A549 (cell line): ENCODE measurements around the gene SLC6A3. TPM values are rescaled to one million over a fixed set of nuclear protein-coding genes. Genes with fewer than 3 reads are reported as not detected.

Experiments
- ATAC-seq, 2 experiments: fragments of 200-7000 bp in 1 of 2; fragments of >200 bp in 1 of 2; cut with Nextera tagmentation in 1 of 2; cut with Tn5 transposase in 1 of 2; 3 replicates each; pipeline versions ENCODE4 v1.8.0 to v1.9.1; 2018 to 2020; ENCODE audit warnings: mild to moderate bottlenecking in 1 of 2, moderate library complexity in 1 of 2
- CTCF ChIA-PET: fragments of 300-600 bp; sonication (Branson Sonifier 250); formaldehyde crosslinking; extraction: SDS; loops from one replicate; lab custom pipeline; 2021; ENCODE audit warnings: antibody characterized with exemption, inconsistent platforms; lab: Yijun Ruan, JAX
- POLR2A ChIA-PET: fragments of 350-600 bp; formaldehyde crosslinking; extraction: SDS; loops from one replicate; lab custom pipeline; 2021; ENCODE audit warnings: antibody characterized with exemption, inconsistent platforms; lab: Yijun Ruan, JAX
- DNase-seq, 2 experiments: peaks; one replicate each; pipeline versions ENCODE4 v3.0.0 to v3.0.0-alpha.2; 2011 to 2016; ENCODE audit warnings: low read depth in 1 of 2, low spot score in 1 of 2
- FAIRE-seq: peaks from 2 replicates; lab custom pipeline; 2011; peaks lifted over from hg19 to GRCh38; lab: Jason Lieb, UNC
- H3K27ac ChIP-seq, 2 experiments: fragments of >200 bp; sonication (Bioruptor Twin); formaldehyde crosslinking; 3 replicates each; pipeline ENCODE4 v1.5.1; 2016 to 2017
- H3K4me1 ChIP-seq: fragments of >200 bp; sonication (Bioruptor Twin); formaldehyde crosslinking; 3 replicates; pipeline ENCODE4 v1.6.1; 2016
- H3K4me2 ChIP-seq: fragments of >200 bp; sonication (Bioruptor Twin); formaldehyde crosslinking; 3 replicates; pipeline ENCODE4 v1.6.1; 2016
- H3K4me3 ChIP-seq: fragments of >200 bp; sonication (Bioruptor Twin); formaldehyde crosslinking; 3 replicates; pipeline ENCODE4 v1.5.1; 2016
- H3K9me3 ChIP-seq: fragments of >200 bp; sonication (Bioruptor Twin); formaldehyde crosslinking; 3 replicates; pipeline ENCODE4 v1.6.1; 2016
- BCL3 ChIP-seq: fragments of >200 bp; sonication (Bioruptor Twin); formaldehyde crosslinking; IDR thresholded peaks from 3 replicates; pipeline ENCODE4 v1.6.1; 2016
- BHLHE40 ChIP-seq: IDR thresholded peaks from 2 replicates; pipeline ENCODE4 v1.6.1; 2012; ENCODE audit warnings: low read depth, low read length, inconsistent platforms
- CBX2 ChIP-seq: fragments of 200-600 bp; sonication (generic); IDR thresholded peaks from 2 replicates; pipeline ENCODE4 v1.6.1; 2016; ENCODE audit warnings: low read depth, mild to moderate bottlenecking, borderline replicate concordance
- CBX8 ChIP-seq: fragments of 200-600 bp; sonication (generic); IDR thresholded peaks from 2 replicates; pipeline ENCODE4 v1.6.1; 2016
- CEBPB ChIP-seq, 2 experiments: fragments of >200 bp in 1 of 2; sonication (Bioruptor Twin) in 1 of 2; formaldehyde crosslinking in 1 of 2; IDR thresholded peaks; 2 replicates each; pipeline ENCODE4 v1.6.1; 2012 to 2016
- CHD4 ChIP-seq: fragments of 200-600 bp; sonication (generic); IDR thresholded peaks from 2 replicates; pipeline ENCODE4 v1.6.1; 2016; ENCODE audit warnings: antibody characterized with exemption, mild to moderate bottlenecking, borderline replicate concordance
- E2F6 ChIP-seq: IDR thresholded peaks from 2 replicates; pipeline ENCODE4 v1.6.1; 2012; ENCODE audit warnings: low read depth, borderline replicate concordance
- ELK1 ChIP-seq: fragments of 150-350 bp; IDR thresholded peaks from 2 replicates; pipeline ENCODE4 v1.6.1; 2014; ENCODE audit warnings: low read depth, mild to moderate bottlenecking, low read length
- EP300 ChIP-seq, 2 experiments: fragments of >200 bp; sonication (Bioruptor Twin); formaldehyde crosslinking; IDR thresholded peaks; 2 replicates in 1 of 2; 3 replicates in 1 of 2; pipeline ENCODE4 v1.6.1; 2016 to 2017
- ESRRA ChIP-seq: fragments of 150-350 bp; IDR thresholded peaks from 2 replicates; pipeline ENCODE4 v1.6.1; 2014; ENCODE audit warnings: mild to moderate bottlenecking, low read length, borderline replicate concordance
- FOXS1 ChIP-seq: fragments of 250-450 bp; sonication (Bioruptor Pico); IDR thresholded peaks from 2 replicates; pipeline ENCODE4 v1.5.0; 2020; ENCODE audit warnings: mild to moderate bottlenecking, moderate library complexity
- HEYL ChIP-seq: fragments of 250-450 bp; sonication (Bioruptor Pico); IDR thresholded peaks from 2 replicates; pipeline ENCODE4 v1.8.0; 2021; ENCODE audit warnings: mild to moderate bottlenecking, moderate library complexity
- HOXB13 ChIP-seq: fragments of 250-450 bp; sonication (Bioruptor Pico); IDR thresholded peaks from 2 replicates; pipeline ENCODE4 v1.5.0; 2020; ENCODE audit warnings: low read depth, mild to moderate bottlenecking, moderate library complexity
- HOXB5 ChIP-seq: fragments of 250-450 bp; sonication (Bioruptor Pico); IDR thresholded peaks from 2 replicates; pipeline ENCODE4 v1.5.0; 2020; ENCODE audit warnings: mild to moderate bottlenecking, moderate library complexity
- JUN ChIP-seq, 2 experiments: fragments of >200 bp; sonication (Bioruptor Twin); formaldehyde crosslinking; IDR thresholded peaks; 2 replicates in 1 of 2; 3 replicates in 1 of 2; pipeline ENCODE4 v1.6.1; 2016 to 2017
- KDM1A ChIP-seq: fragments of 200-600 bp; sonication (generic); IDR thresholded peaks from 2 replicates; pipeline ENCODE4 v1.6.1; 2016; ENCODE audit warnings: low read depth, mild to moderate bottlenecking
- KDM5A ChIP-seq: fragments of 200-600 bp; sonication (generic); IDR thresholded peaks from 2 replicates; pipeline ENCODE4 v1.6.1; 2016; ENCODE audit warnings: antibody characterized with exemption, mild to moderate bottlenecking
- MAFK ChIP-seq: fragments of 450-650 bp; IDR thresholded peaks from 2 replicates; pipeline ENCODE4 v1.6.1; 2014; ENCODE audit not compliant: partially characterized antibody
- MAX ChIP-seq: IDR thresholded peaks from 2 replicates; pipeline ENCODE4 v1.6.1; 2012
- NPAS2 ChIP-seq: fragments of 250-450 bp; sonication (Bioruptor Pico); IDR thresholded peaks from 2 replicates; pipeline ENCODE4 v1.8.0; 2022; ENCODE audit warnings: mild to moderate bottlenecking, moderate library complexity, borderline replicate concordance
- NR3C1 ChIP-seq: fragments of >200 bp; sonication (Bioruptor Twin); formaldehyde crosslinking; IDR thresholded peaks from 3 replicates; pipeline ENCODE4 v1.6.1; 2017
- PHF8 ChIP-seq: fragments of 200-600 bp; sonication (generic); IDR thresholded peaks from 2 replicates; pipeline ENCODE4 v1.6.1; 2016; ENCODE audit warnings: low read depth, mild to moderate bottlenecking, antibody characterized with exemption, moderate library complexity, borderline replicate concordance
- POLR2A ChIP-seq: IDR thresholded peaks from 2 replicates; pipeline ENCODE4 v1.6.1; 2012; ENCODE audit warnings: mild to moderate bottlenecking, low read length
- RARB ChIP-seq: fragments of 250-450 bp; sonication (Bioruptor Pico); IDR thresholded peaks from 2 replicates; pipeline ENCODE4 v1.8.0; 2021; ENCODE audit warnings: mild to moderate bottlenecking, moderate library complexity
- SMC3 ChIP-seq: fragments of >200 bp; sonication (Bioruptor Twin); formaldehyde crosslinking; IDR thresholded peaks from 3 replicates; pipeline ENCODE4 v1.6.1; 2018; ENCODE audit warnings: inconsistent platforms
- TFCP2L1 ChIP-seq: fragments of 250-450 bp; sonication (Bioruptor Pico); IDR thresholded peaks from 2 replicates; pipeline ENCODE4 v1.5.0; 2021; ENCODE audit warnings: mild to moderate bottlenecking
- USF2 ChIP-seq: fragments of 450-650 bp; IDR thresholded peaks from 2 replicates; pipeline ENCODE4 v1.6.1; 2014; ENCODE audit warnings: antibody characterized with exemption
- WGBS: methylation state at CpG from one replicate; pipeline ENCODE4 v1.1.6; 2017; ENCODE audit errors: missing lambda C conversion rate; 5-methylcytosine and 5-hydroxymethylcytosine counted together
- polyA plus RNA-seq, 4 experiments: library from polyadenylated mRNA; depleted of rRNA in 3 of 4; stranded (reverse); fragments of >200 nt; fragmentation: RNase III in 1 of 4; extraction: RNeasy Plus Mini Kit Qiagen cat#74134 plus additional on column Dnase treatment in 1 of 4; gene quantifications; 2 replicates in 3 of 4; 3 replicates in 1 of 4; pipeline ENCODE4 v1.2.3, GENCODE V29; 2011 to 2017
- TF ChIP-seq, protein P1 (sequence below): fragments of 250-450 bp; sonication (Bioruptor Pico); IDR thresholded peaks from 2 replicates; pipeline ENCODE4 v1.5.0; 2021; ENCODE audit warnings: mild to moderate bottlenecking, moderate library complexity, borderline replicate concordance

The SLC6A3 gene
- polyA plus RNA-seq, 2 of the 4 experiments (the other 2 are of a cell fraction) = 0.05 to 0.06 TPM

DNA sequence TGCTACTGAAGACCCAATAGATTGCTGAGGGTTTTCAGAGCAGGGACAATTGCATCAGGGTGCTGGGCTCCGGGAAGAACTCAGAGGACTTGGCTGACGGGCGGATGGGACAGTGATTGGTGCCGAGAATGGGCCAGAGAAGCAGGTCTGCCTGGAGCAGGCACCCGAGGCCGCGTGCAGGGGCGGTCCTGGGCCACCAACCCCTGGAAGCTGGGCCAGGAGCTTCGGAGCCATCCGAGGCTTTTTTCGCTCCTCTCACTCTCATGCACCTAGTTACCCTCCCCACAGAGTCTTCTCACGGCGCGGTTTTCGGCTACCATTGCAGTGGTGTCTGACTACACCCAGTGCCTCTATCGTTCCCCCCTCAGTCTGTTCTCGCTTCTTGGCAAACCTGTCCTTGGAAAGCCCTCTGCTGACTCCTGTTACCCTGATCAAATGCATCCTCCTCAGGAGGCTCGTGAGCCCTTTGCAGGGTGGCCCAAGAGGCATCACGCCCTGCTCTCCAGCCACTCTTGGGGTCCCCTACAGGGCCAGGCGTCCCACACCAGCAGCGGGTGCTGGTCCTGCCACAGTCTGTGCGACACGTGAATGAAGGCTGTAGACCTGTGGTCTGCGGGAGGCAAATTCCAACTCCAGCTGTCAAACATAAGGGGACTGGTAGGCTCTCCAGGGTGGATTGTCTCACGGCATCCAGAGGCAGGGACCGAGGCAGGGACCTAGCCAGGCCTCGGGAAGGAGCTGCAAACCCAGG, 99.2 kb downstream of the SLC6A3 start:
- no peaks in the 10 kb centered on the region for H3K9me3 ChIP-seq
- H3K27ac ChIP-seq = peak overlapping the region; percentile 89 to 93
- CTCF ChIA-PET = interaction anchor here (1.1 to 2.8 kb wide), 3 partner anchors 172 to 299 kb away, joined by 3 to 10 read pairs (median 5); no protein-coding TSS in a partner anchor
- no peak for ATAC-seq
- 77% methylated on average over 26 of the region's 27 CpGs for whole genome bisulfite sequencing
- peak overlapping the region; percentile 97 for H3K4me2 ChIP-seq
- POLR2A ChIA-PET = interaction anchor here (0.6 to 1.5 kb wide), 3 partner anchors 9 to 78 kb away, joined by 3 to 7 read pairs (median 3); no protein-coding TSS in a partner anchor
- no peak for TF ChIP-seq HEYL (CRISPR knock-in tag)
- TF ChIP-seq POLR2A = 0 out of 2 replicates have a peak, but pooled peaks have one; percentile 3
- no peak for TF ChIP-seq HOXB5
- DNase-seq = no peak
- FAIRE-seq = no peak
- H3K4me1 ChIP-seq = peaks cover 19% of the 10 kb centered on the region
- peak overlapping the region; percentile 92 for H3K4me3 ChIP-seq

DNA sequence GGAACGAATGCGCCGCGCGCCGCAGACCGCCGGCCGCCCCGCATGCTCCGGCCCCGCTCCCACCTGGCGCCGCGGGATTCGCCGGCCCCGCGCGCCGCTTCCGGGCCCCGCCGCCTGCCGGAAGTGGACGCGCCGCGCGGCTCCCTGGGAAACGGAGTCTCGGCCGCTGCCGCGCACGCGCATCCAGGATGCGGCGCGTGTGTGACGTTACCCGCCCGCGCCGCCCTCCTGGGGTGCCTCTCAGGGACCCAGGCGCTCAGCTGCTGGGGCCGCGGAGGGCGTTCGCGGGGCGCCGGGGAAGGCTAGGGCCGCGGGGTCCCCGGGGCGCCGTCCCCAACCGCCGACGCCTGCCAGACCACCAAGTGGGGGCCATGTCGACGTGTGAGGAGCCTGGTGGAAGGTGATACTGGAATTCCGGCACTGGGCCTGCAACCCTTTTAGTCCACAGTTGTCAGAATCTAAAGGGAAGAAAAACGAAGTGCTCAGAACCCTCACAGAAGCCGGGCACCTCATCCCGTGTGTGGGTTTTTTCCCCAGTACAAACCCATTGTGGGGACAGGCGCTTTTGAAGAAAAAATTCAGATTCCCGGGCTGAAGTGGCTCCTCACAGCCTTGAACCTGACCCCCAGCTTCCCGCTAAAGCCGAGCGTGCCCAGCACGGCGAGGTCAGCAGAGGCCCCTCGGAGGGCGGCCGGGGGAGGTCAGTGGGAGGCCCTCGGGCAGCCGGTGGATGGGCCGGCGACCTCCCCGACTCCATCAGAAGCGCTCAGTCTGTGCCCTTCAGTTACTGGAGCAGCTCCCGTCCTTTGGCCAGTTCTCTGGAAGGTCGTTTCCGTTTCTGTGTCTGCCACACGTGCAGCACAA, 100.0 kb downstream of the SLC6A3 start, which contains the start of gene CLPTM1L:
Gene CLPTM1L, minus strand, starts transcription at position 125 of the 864 bp plus-strand sequence. CDS start 258 bp downstream, outside the sequence.
- Histone ChIP-seq H3K4me3 (peak within 1 kb of the TSS; percentile 92), H3K9me3 (no peaks in the 10 kb centered on the region), H3K4me2 (peak within 1 kb of the TSS; percentile 98), H3K4me1 (peaks cover 19% of the 10 kb centered on the region), H3K27ac (peak within 1 kb of the TSS; percentile 89 to 93)
- DNase-seq (peak; percentile 86 to 95), FAIRE-seq (no peak), ATAC-seq (peak; percentile 88 to 93)
- POLR2A ChIA-PET = interaction anchor here (0.6 to 1.5 kb wide), 4 partner anchors 9 to 77 kb away, joined by 3 to 7 read pairs (median 3); no protein-coding TSS in a partner anchor
- under 1% methylated on average over 25 of the region's 87 CpGs for WGBS
- CTCF ChIA-PET = interaction anchor here (1.1 to 2.8 kb wide), 4 partner anchors 13 to 300 kb away, joined by 3 to 10 read pairs (median 5); no protein-coding TSS in a partner anchor
- no peak for TF ChIP-seq HOXB13 (CRISPR knock-in tag)
- TF ChIP-seq CEBPB (IDR thresholded peaks at IDR 0.05) = no peak
- TF ChIP-seq PHF8 = peak; percentile 98; the same call in 1 of the 2 replicates
- TF ChIP-seq RARB = no peak
- no peak for TF ChIP-seq ESRRA
- no peak for TF ChIP-seq BHLHE40
- no peak for TF ChIP-seq CHD4
- TF ChIP-seq MAFK = no peak
- TF ChIP-seq, protein P1, sequence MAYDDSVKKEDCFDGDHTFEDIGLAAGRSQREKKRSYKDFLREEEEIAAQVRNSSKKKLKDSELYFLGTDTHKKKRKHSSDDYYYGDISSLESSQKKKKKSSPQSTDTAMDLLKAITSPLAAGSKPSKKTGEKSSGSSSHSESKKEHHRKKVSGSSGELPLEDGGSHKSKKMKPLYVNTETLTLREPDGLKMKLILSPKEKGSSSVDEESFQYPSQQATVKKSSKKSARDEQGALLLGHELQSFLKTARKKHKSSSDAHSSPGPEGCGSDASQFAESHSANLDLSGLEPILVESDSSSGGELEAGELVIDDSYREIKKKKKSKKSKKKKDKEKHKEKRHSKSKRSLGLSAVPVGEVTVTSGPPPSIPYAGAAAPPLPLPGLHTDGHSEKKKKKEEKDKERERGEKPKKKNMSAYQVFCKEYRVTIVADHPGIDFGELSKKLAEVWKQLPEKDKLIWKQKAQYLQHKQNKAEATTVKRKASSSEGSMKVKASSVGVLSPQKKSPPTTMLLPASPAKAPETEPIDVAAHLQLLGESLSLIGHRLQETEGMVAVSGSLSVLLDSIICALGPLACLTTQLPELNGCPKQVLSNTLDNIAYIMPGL (CRISPR knock-in tag) = no peak
- TF ChIP-seq CBX2 = no peak
- TF ChIP-seq MAX = peak; percentile 51
- TF ChIP-seq BCL3 = peak; percentile 57; the same call in 1 of the 3 replicates
- no peak for TF ChIP-seq E2F6
- no peak for TF ChIP-seq SMC3
- TF ChIP-seq NPAS2 (CRISPR knock-in tag) = no peak
- TF ChIP-seq FOXS1 (CRISPR knock-in tag) = no peak
- TF ChIP-seq ELK1 = 0 out of 2 replicates have a peak, but pooled peaks have one; percentile 61
- no peak for TF ChIP-seq USF2
- TF ChIP-seq KDM1A = no peak
- TF ChIP-seq POLR2A = peak; percentile 73
- TF ChIP-seq HOXB5 = no peak
- TF ChIP-seq NR3C1 = no peak
- TF ChIP-seq KDM5A = peak; percentile 88
- TF ChIP-seq EP300 (IDR thresholded peaks at IDR 0.05) = no peak
- TF ChIP-seq CBX8 = no peak
- peak; percentile 65 to 82; a peak in 3 of 5 replicates for TF ChIP-seq JUN (IDR thresholded peaks at IDR 0.05)
- TF ChIP-seq TFCP2L1 (CRISPR knock-in tag) = no peak
